Measurements from ENCODE around the gene AACS.

AACS gene

DNA sequence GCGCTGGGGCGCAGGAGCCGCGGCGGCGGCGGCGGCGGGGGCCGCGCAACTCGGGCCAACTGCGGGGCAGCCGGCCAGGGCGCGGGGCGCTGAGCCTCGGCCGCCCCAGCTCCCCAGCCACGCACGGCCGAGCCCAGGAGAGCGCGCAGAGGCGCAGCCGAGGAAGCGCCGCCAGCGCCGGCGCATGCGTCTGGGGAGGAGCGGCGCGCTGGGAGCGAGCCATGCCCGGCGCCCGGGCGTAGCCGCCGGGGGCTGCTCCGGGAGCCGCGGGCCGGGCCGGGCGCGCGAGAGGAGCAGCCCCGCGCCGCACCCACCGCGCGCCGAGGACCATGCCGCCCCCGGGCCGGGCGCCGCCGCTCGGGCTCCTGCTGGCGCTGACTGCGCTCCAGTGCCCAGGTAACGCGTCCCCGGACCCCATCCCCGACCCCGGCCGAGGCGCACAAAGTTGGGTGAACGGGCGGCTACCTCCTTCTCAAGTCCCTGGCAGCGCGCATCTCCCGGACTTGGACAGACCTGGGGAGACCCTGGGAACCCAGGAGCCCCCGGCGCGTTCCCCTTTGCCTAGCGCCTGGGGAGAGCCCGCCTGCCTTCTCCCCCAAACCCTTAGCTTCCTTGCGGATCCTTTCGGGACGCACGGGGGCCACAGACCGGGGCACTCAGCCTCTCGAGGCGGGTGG is 121.4 kb downstream of the AACS start:
- no peak for DNase-seq

DNA sequence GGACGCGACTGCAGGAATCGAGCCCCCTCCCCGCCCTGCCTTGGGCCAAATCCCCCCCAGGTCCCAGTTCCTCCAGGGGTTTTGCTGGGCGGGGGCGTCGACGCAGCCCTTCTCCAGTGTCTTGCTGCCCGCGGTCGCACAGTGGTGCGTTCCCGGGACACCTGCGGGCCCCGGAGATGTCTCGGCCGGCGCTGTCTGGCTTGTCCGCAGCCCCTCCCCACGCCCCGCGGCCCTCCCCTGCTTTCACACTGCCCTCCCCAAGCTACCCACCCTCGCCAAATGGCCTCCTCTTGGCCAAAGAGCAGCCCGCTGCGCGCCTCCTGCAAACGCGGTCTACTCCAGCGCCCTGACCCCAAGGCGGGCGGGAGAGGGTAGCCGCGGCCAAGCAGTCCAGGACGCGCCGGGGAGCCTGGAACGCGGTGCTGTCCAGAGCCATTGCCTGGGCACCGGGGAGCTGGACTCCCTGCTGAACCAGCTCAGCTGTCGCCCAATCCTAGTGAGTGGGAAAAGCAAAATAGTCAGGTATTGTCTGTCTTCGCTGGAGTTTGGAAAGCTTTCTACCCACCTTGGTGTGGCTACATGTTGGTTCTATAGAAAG is 122.0 kb downstream of the AACS start:
- DNase-seq: no peak

DNA sequence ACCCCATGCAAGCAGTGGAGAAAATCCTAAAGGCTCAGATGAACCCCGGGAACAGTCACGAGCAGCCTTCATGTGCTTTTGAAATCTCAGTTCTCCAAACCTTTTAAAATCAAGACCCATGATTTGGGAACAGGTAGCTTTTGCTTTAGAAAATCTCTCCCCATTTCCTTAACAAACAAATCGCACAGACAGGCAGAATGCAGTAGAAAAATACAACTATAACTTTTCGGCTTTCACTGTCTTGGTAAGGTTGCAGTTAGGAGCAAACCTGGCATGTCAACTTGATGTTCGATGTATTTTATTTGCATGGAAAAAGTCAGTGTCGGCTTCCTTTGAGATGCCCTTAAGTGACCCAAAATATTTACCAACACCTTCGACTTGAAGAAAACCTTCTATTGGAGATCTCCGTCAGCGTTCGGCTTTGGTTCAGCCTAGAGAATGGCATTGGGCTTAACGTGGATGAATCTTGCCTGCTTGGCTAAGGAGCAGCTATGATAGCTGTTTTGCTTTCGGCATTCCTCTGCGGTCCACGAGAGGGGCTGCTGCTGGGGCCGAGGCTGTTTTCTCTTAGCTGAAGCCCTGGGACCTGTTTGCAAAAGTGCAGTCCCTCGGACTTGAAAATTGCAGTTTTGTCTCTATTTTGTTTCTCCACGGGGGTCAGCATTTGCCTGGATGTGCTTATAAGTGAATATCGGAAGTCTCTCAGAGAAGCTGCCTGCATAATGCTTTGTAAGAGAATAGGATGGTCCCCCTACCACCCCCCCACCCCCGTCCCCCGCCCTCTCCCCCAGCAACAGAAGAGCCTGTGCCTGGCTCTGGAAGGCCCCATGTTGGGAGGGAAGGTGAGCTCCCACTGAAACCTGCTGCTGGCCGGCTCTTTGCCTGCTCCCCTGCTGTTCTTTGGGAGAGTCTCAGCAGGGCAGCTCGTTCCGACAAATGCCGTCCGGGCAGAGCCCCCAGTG is 122.8 kb downstream of the AACS start:
- DNase-seq: no peak

DNA sequence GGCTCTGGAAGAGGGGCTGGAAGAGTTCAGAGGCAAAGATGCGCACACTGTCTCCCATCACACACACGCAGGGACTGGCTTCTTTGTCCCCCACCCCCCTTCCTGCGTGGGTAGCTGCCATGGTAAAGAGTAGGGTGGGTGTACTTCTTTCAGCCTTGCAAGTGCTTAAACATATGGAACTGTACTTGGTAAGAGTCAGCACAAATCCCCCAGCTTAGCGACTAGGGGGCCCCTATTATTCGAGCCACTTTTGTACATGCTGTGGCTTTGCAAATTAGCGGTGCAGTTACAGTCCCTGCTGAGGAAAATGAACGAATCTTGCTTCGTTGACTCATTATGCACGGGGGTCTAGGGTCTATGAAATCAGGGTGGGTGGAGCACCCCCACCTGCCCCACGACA is 123.8 kb downstream of the AACS start:
- DNase-seq: no peak

DNA sequence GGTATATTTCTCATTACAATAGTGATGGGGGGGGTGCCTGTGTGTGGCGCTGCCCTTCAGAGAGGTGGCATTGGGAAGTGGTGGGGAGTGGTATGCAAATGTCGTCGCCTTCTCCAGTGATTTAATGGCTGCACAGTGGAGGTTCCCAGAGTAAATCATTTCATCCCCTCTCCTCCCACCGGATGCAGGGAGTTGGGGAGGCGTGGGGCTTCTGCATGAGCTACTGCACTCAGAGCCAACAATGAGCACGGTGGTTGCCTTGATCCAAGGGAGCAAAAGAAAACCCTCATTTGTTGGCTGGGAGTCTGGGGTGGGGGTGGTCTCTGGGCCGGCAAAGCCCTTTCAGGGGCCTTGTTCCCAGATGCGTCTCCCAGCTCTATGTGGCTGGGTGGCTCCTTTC is 124.3 kb downstream of the AACS start:
- no peak for DNase-seq

DNA sequence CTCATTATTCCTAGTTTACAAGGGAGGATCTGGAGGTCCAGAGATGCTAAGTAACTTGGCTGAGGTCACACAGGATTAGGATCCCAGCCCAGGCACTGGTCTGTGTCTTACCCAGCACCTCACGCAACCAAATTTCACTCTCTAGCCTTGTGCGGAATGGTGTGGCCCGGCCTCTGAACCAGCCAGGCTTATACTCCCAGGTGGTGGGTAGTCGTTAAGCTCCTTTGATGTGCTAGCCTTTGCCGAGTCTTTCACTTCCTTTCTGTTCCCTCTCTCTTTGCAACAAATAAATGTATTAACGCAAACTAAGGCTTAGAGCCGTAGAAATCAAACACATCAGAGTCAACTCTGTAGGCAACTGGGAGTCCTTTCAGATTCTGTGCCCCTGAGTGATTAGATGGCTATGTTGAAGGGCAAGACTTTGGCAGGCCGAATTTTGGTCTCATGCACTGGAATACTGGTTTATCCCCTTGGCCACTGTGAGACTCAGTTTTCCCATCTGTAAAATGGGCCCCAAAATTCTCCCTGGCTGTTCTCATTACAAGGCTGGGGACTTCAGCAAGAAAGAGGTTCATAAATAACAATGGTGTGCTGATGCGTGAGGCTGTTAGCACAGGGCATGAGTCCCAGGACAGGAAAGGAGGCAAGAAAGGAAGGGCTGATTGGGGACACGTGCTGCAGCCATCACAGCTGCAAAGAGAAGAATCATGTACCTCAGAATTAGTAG is 126.3 kb downstream of the AACS start:
- DNase-seq: no peak

DNA sequence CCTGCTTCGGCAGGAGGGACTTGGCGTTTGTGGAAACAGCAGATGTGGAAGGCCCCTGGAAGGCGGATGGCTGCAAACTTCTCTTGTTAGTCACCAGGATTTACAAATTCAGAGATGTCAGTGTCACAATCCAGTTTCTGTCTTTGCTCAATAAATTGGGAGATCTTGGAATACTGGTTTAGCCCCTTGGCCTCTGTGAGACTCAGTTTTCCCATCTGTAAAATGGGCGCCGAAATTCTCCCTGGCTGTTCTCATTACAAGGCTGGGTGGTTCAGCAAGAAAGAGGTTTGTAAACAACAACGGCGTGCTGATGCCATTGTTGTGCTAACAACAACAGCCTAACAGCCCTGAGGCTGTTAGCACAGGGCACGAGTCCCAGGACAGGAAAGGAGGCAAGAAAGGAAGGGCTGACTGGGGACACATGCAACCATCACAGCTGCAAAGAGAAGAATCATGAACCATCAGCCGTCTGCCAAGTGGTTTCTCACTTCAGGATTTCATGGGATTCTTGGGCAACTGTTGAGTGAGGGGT is 127.5 kb downstream of the AACS start:
- no peak for DNase-seq
